Vagina (tissue), 2 donors: ENCODE results near the gene KDM6B.

Experiments
- CTCF ChIP-seq, 3 experiments: fragments of 450-650 bp in 2 of 3; fragments of 200-600 bp in 1 of 3; sonication (generic) in 1 of 3; IDR thresholded peaks; one replicate each; pipeline ENCODE4 v1.5.1; 2017 to 2019; ENCODE audit warnings: antibody characterized with exemption in 3 of 3, mild to moderate bottlenecking in 2 of 3, moderate library complexity in 2 of 3
- POLR2A ChIP-seq, 2 donors: fragments of 450-650 bp; IDR thresholded peaks; one replicate each; pipeline ENCODE4 v1.6.1; 2017; ENCODE audit warnings: antibody characterized with exemption in 2 of 2, mild to moderate bottlenecking in 2 of 2, moderate library complexity in 2 of 2
- POLR2AphosphoS5 ChIP-seq, 2 donors: sonication (generic); formaldehyde crosslinking; IDR thresholded peaks; one replicate each; pipeline ENCODE4 v1.9.0; 2017; ENCODE audit warnings: antibody characterized with exemption in 2 of 2, mild to moderate bottlenecking in 2 of 2, low read depth in 1 of 2; ENCODE audit not compliant: insufficient read depth in 1 of 2

GRCh38 chr17:7794075-7794663 lies 39.8 kb upstream of the KDM6B start:
- TF ChIP-seq POLR2A (IDR thresholded peaks at IDR 0.05) (no peak), CTCF (IDR thresholded peaks at IDR 0.05) (no peak), POLR2AphosphoS5 (IDR thresholded peaks at IDR 0.05; ENCODE audit: insufficient read depth in 1 of 2, low read depth in 1 of 2) (no peak)
